Suprapubic skin (tissue), 4 donors: Measurements from ENCODE around the gene PGM3.

Experiments
- POLR2A ChIP-seq, 2 donors: fragments of 450-650 bp; IDR thresholded peaks; one replicate each; pipeline ENCODE4 v1.6.1; 2017; ENCODE audit warnings: antibody characterized with exemption in 2 of 2, mild to moderate bottlenecking in 2 of 2, moderate library complexity in 2 of 2
- POLR2AphosphoS5 ChIP-seq, 3 donors: sonication (generic); formaldehyde crosslinking; IDR thresholded peaks; one replicate each; pipeline ENCODE4 v1.6.1; 2017; ENCODE audit warnings: antibody characterized with exemption in 3 of 3

DNA sequence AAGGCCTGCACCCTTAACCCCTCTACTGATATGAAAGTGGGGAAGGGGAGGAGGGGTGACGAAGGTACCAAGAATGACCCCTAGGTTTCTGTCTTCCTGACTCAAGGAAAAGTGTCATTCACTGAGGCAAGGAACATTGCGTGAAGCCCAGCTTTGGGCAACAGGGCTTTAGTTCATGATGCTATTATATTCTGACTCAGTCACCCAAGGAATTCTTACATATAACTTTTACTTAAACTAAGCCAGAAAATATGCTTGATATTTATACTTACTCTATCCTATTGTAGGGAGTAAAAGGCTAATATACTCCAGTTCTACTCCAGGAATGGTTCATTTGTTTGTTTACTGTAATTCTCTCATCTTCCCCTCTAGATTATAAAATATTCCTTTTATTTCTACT is 65.1 kb downstream of the PGM3 start:
- TF ChIP-seq POLR2A (IDR thresholded peaks at IDR 0.05) (no peak), POLR2AphosphoS5 (IDR thresholded peaks at IDR 0.05) (no peak)
